RCC 7860 (cell line): ENCODE data around the gene CLUH.
"Not testable (repeated sequence)": the region's sequence is repeated elsewhere in the genome, so short reads cannot be mapped to it uniquely, and the experiment has no call there.

Experiments
- DNase-seq: peaks from one replicate; pipeline ENCODE4 v3.0.0-alpha.2; 2015; ENCODE audit warnings: low spot score
- FAIRE-seq: peaks from 2 replicates; lab custom pipeline; 2012; peaks lifted over from hg19 to GRCh38; lab: Jason Lieb, UNC

Gene CLUH

GRCh38 chr17:2701996-2702741, 9.4 kb downstream of the CLUH start:
- no peak for DNase-seq
- no peak for FAIRE-seq

GRCh38 chr17:2701161-2701995, 10.2 kb downstream of the CLUH start:
- FAIRE-seq = no peak
- no peak for DNase-seq

- DNase-seq (no peak), FAIRE-seq (no peak)
Measured at GRCh38 chr17:2700491-2701141, 10.9 kb downstream of the CLUH start.

- FAIRE-seq (no peak), DNase-seq (no peak)
Measured at GRCh38 chr17:2700030-2700490, 11.5 kb downstream of the CLUH start.

GRCh38 chr17:2699216-2699805, 12.3 kb downstream of the CLUH start:
- not testable (repeated sequence) for DNase-seq, FAIRE-seq

GRCh38 chr17:2697611-2698162, 13.9 kb downstream of the CLUH start:
- FAIRE-seq = no peak
- no peak for DNase-seq

- no peak for DNase-seq
- FAIRE-seq = no peak
Measured at GRCh38 chr17:2695961-2696760, 15.4 kb downstream of the CLUH start.

GRCh38 chr17:2695243-2695960, 16.2 kb downstream of the CLUH start:
- DNase-seq (no peak), FAIRE-seq (no peak)

- FAIRE-seq (no peak), DNase-seq (no peak)
Measured at GRCh38 chr17:2694381-2695242, 17.0 kb downstream of the CLUH start.

- DNase-seq = no peak
- no peak for FAIRE-seq
Measured at GRCh38 chr17:2693561-2694380, 17.8 kb downstream of the CLUH start.

- DNase-seq (no peak), FAIRE-seq (no peak)
Measured at GRCh38 chr17:2692781-2693135, 18.8 kb downstream of the CLUH start.

- FAIRE-seq (no peak), DNase-seq (no peak)
Measured at GRCh38 chr17:2691965-2692780, 19.4 kb downstream of the CLUH start.

GRCh38 chr17:2691069-2691871, 20.3 kb downstream of the CLUH start:
- DNase-seq (no peak), FAIRE-seq (no peak)

GRCh38 chr17:2690165-2691068, 21.1 kb downstream of the CLUH start:
- DNase-seq (no peak), FAIRE-seq (no peak)
